Fibroblast of skin of right biceps (primary cell): ENCODE results near the gene ARFIP1.

Experiments used
- DNase-seq: peaks from one replicate; pipeline ENCODE4 v3.0.0-alpha.2; 2013

ARFIP1 gene

GRCh38 chr4:152941411-152941810, 161.7 kb downstream of the ARFIP1 start:
- no peak for DNase-seq

GRCh38 chr4:152942346-152942745, 162.6 kb downstream of the ARFIP1 start:
- DNase-seq: no peak

- peak; percentile 84 for DNase-seq
Observed at GRCh38 chr4:152943672-152944071, 163.9 kb downstream of the ARFIP1 start.

GRCh38 chr4:152944666-152945320, 165.0 kb downstream of the ARFIP1 start:
- DNase-seq: no peak

GRCh38 chr4:152945639-152946038, 165.9 kb downstream of the ARFIP1 start:
- no peak for DNase-seq

GRCh38 chr4:152946446-152946845, 166.7 kb downstream of the ARFIP1 start:
- no peak for DNase-seq

- peak; percentile 24 for DNase-seq
Observed at GRCh38 chr4:152947311-152947710, 167.6 kb downstream of the ARFIP1 start.

- no peak for DNase-seq
Observed at GRCh38 chr4:152949930-152950329, 170.2 kb downstream of the ARFIP1 start.

GRCh38 chr4:152950402-152951274, 170.9 kb downstream of the ARFIP1 start:
- no peak for DNase-seq

- peak; percentile 30 for DNase-seq
Observed at GRCh38 chr4:152951348-152951747, 171.6 kb downstream of the ARFIP1 start.

- DNase-seq: no peak
Observed at GRCh38 chr4:152953514-152953913, 173.8 kb downstream of the ARFIP1 start.

- no peak for DNase-seq
Observed at GRCh38 chr4:152954741-152955140, 175.0 kb downstream of the ARFIP1 start.

- no peak for DNase-seq
Observed at GRCh38 chr4:152956147-152956546, 176.4 kb downstream of the ARFIP1 start.

- peak; percentile 11 for DNase-seq
Observed at GRCh38 chr4:152956650-152957436, 177.1 kb downstream of the ARFIP1 start.

- DNase-seq: no peak
Observed at GRCh38 chr4:152957437-152958171, 177.8 kb downstream of the ARFIP1 start.

GRCh38 chr4:152959080-152959479, 179.3 kb downstream of the ARFIP1 start:
- DNase-seq: no peak

GRCh38 chr4:152960082-152960481, 180.3 kb downstream of the ARFIP1 start:
- DNase-seq: no peak

- DNase-seq: no peak
Observed at GRCh38 chr4:152961014-152961772, 181.4 kb downstream of the ARFIP1 start.

GRCh38 chr4:152961773-152962115, 182.0 kb downstream of the ARFIP1 start:
- no peak for DNase-seq
